ENCODE data around the gene NSG1.

DNA sequence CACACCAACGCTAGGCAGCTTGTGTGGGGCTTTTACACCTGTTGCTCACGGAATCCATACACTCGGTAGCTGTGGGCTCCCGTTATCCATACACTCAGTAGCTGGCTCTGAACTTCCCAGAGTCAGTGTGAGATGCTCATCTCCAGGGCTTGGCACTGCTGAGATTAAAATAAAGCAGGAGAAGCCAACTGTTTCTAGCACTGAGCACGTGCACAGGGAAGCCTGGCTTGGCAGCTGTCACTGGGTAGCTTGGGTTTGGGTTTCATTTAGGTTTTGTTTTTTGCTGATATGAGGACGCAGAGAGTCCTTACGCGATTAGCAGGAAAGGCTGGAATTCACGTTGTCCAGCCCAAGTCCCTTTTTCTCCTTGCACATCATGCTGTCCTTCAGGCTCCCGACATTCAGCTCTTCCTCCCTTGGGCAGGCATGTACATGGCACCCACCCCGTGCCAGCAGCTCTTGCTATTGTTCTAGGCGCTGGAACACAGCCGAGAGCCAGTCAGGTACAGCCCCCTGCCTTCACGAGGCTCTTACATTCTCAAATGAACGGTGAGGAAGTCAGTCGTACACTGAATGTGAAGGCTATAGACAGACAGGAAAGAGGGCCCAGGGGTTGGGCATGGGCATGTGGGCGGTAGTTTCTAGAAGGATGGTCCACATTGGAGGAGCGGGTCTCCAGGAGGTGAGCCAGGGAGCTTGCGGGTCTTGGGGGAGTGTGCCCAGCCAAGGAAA, 25.9 kb downstream of the NSG1 start:
- TF ChIP-seq, protein P1, sequence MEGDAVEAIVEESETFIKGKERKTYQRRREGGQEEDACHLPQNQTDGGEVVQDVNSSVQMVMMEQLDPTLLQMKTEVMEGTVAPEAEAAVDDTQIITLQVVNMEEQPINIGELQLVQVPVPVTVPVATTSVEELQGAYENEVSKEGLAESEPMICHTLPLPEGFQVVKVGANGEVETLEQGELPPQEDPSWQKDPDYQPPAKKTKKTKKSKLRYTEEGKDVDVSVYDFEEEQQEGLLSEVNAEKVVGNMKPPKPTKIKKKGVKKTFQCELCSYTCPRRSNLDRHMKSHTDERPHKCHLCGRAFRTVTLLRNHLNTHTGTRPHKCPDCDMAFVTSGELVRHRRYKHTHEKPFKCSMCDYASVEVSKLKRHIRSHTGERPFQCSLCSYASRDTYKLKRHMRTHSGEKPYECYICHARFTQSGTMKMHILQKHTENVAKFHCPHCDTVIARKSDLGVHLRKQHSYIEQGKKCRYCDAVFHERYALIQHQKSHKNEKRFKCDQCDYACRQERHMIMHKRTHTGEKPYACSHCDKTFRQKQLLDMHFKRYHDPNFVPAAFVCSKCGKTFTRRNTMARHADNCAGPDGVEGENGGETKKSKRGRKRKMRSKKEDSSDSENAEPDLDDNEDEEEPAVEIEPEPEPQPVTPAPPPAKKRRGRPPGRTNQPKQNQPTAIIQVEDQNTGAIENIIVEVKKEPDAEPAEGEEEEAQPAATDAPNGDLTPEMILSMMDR (IDR thresholded peaks at IDR 0.05; ENCODE audit: low read length) = no peak
- TF ChIP-seq EZH2 (optimal IDR thresholded peaks at IDR 0.05; ENCODE audit: low read depth, low read length) = no peak

Measured in MM.1S (cell line).